Common myeloid progenitor, CD34-positive (primary cell): ENCODE measurements around the gene CA10.

Experiments used
- CTCF ChIA-PET: fragments of 350-600 bp; sonication (Branson Sonifier 250); formaldehyde crosslinking; loops from one replicate; lab custom pipeline; 2021; ENCODE audit warnings: antibody characterized with exemption; lab: Charles Lee
- POLR2A ChIA-PET: fragments of 350-600 bp; sonication (Branson Sonifier 250); formaldehyde crosslinking; loops from one replicate; lab custom pipeline; 2021; ENCODE audit warnings: antibody characterized with exemption; lab: Charles Lee
- DNase-seq, 3 donors: peaks; one replicate each; pipeline versions ENCODE4 v3.0.0 to v3.0.0-alpha.2; 2013
- H3K27ac ChIP-seq, 2 experiments: 1 replicate in 1 of 2; 2 replicates in 1 of 2; pipeline ENCODE4 v1.7.0; 2013; ENCODE audit warnings: inconsistent platforms in 2 of 2, low read length in 2 of 2, mild to moderate bottlenecking in 2 of 2, low read depth in 1 of 2, moderate library complexity in 1 of 2; ENCODE audit not compliant: severe bottlenecking in 2 of 2, insufficient read depth in 1 of 2, poor library complexity in 1 of 2
- H3K27me3 ChIP-seq, 5 experiments: replicated peaks in 2 of 5; 1 replicate in 3 of 5; 2 replicates in 2 of 5; pipeline versions ENCODE4 v1.6.1 to v1.7.0; 2013; ENCODE audit warnings: low read length in 4 of 5, mild to moderate bottlenecking in 2 of 5, moderate library complexity in 2 of 5, inconsistent platforms in 1 of 5; ENCODE audit not compliant: insufficient read depth in 5 of 5, control insufficient read depth in 4 of 5
- H3K36me3 ChIP-seq, 4 experiments: 1 replicate in 2 of 4; 2 replicates in 2 of 4; pipeline versions ENCODE4 v1.6.1 to v1.7.0; 2013; ENCODE audit warnings: low read length in 3 of 4, control low read depth in 1 of 4, mild to moderate bottlenecking in 1 of 4; ENCODE audit not compliant: control insufficient read depth in 4 of 4, insufficient read depth in 4 of 4
- H3K4me1 ChIP-seq, 4 experiments: 1 replicate in 3 of 4; 2 replicates in 1 of 4; pipeline versions ENCODE4 v1.6.1 to v1.7.1; 2013; ENCODE audit warnings: low read length in 3 of 4, mild to moderate bottlenecking in 3 of 4, control low read depth in 1 of 4, inconsistent platforms in 1 of 4, moderate library complexity in 1 of 4; ENCODE audit not compliant: control insufficient read depth in 4 of 4, insufficient read depth in 4 of 4; ENCODE audit errors: control extremely low read depth in 1 of 4
- H3K4me3 ChIP-seq, 7 experiments: 1 replicate in 4 of 7; 2 replicates in 3 of 7; pipeline versions ENCODE4 v1.5.1 to v1.7.0; 2013; ENCODE audit warnings: mild to moderate bottlenecking in 7 of 7, low read length in 6 of 7, moderate library complexity in 6 of 7, inconsistent platforms in 2 of 7, low read depth in 2 of 7, control low read depth in 1 of 7; ENCODE audit not compliant: insufficient read depth in 4 of 7, control insufficient read depth in 1 of 7; ENCODE audit errors: extremely low read depth in 1 of 7
- H3K9me3 ChIP-seq, 5 experiments: 1 replicate in 4 of 5; 2 replicates in 1 of 5; pipeline versions ENCODE4 v1.6.1 to v1.7.1; 2013; ENCODE audit warnings: low read length in 4 of 5, mild to moderate bottlenecking in 2 of 5, inconsistent platforms in 1 of 5, low read depth in 1 of 5, moderate library complexity in 1 of 5; ENCODE audit not compliant: control insufficient read depth in 4 of 5, insufficient read depth in 2 of 5; ENCODE audit errors: control extremely low read depth in 1 of 5
- WGBS: methylation state at CpG from one replicate; pipeline ENCODE4 v1.1.5; 2013; ENCODE audit not compliant: insufficient coverage; 5-methylcytosine and 5-hydroxymethylcytosine counted together

Gene CA10

GRCh38 chr17:51590071-51590656, 568.4 kb downstream of the CA10 start:
- Histone ChIP-seq H3K36me3 (no peaks in the 10 kb centered on the region), H3K9me3 (peaks cover 0 to 4% (median 0%) of the 10 kb centered on the region in 5 experiments), H3K4me1 (no peaks in the 10 kb centered on the region), H3K4me3 (no peak overlapping the region), H3K27me3 (peaks cover 0 to 2% (median 0%) of the 10 kb centered on the region in 5 experiments), H3K27ac (no peak overlapping the region)
- ChIA-PET POLR2A (no interaction called here), CTCF (no interaction called here)
- DNase-seq: no peak
- 84% methylated on average over 3 of the region's 4 CpGs for WGBS

- Histone ChIP-seq H3K9me3 (peaks cover 0 to 4% (median 0%) of the 10 kb centered on the region in 5 experiments), H3K27me3 (no peaks in the 10 kb centered on the region), H3K36me3 (no peaks in the 10 kb centered on the region), H3K4me3 (no peak overlapping the region), H3K4me1 (no peaks in the 10 kb centered on the region), H3K27ac (no peak overlapping the region)
- WGBS: 90% methylated on average over 1 of the region's 2 CpGs
- ChIA-PET CTCF (no interaction called here), POLR2A (no interaction called here)
- no peak for DNase-seq
These were observed 570.5 kb downstream of the CA10 start for GRCh38 chr17:51588063-51588462.

- Histone ChIP-seq H3K9me3 (peaks cover 0 to 4% (median 0%) of the 10 kb centered on the region in 5 experiments), H3K27ac (no peak overlapping the region), H3K27me3 (no peaks in the 10 kb centered on the region), H3K4me1 (no peaks in the 10 kb centered on the region), H3K4me3 (no peak overlapping the region), H3K36me3 (no peaks in the 10 kb centered on the region)
- no peak for DNase-seq
- WGBS: 100% methylated on average over 1 of the region's 2 CpGs
- ChIA-PET CTCF (no interaction called here), POLR2A (no interaction called here)
These were observed 571.0 kb downstream of the CA10 start for GRCh38 chr17:51587516-51587915.

- Histone ChIP-seq H3K27ac (no peak overlapping the region), H3K36me3 (no peaks in the 10 kb centered on the region), H3K27me3 (no peaks in the 10 kb centered on the region), H3K4me3 (no peak overlapping the region), H3K4me1 (no peaks in the 10 kb centered on the region), H3K9me3 (peaks cover 0 to 6% (median 0%) of the 10 kb centered on the region in 5 experiments)
- POLR2A ChIA-PET: no interaction called here
- CTCF ChIA-PET: no interaction called here
- peak in 1 of 3 donors; percentile 3 for DNase-seq
- whole genome bisulfite sequencing: 49% methylated on average over 3 of the region's 4 CpGs
These were observed 572.9 kb downstream of the CA10 start for GRCh38 chr17:51585514-51586104.

GRCh38 chr17:51580869-51581268, 577.6 kb downstream of the CA10 start:
- peak in 2 of 3 donors; percentile 23 to 27 for DNase-seq
- no peaks in the 10 kb centered on the region for H3K27me3 ChIP-seq
- H3K9me3 ChIP-seq: peaks cover 0 to 3% (median 0%) of the 10 kb centered on the region in 5 experiments
- H3K4me3 ChIP-seq: no peak overlapping the region
- ChIA-PET POLR2A (interaction anchor here (0.6 kb wide), 1 partner anchor 106 kb away, joined by 3 read pairs; no protein-coding TSS in a partner anchor), CTCF (no interaction called here)
- no peaks in the 10 kb centered on the region for H3K36me3 ChIP-seq
- no peaks in the 10 kb centered on the region for H3K4me1 ChIP-seq
- no peak overlapping the region for H3K27ac ChIP-seq
- WGBS: 80% methylated on average over 1 of the region's 3 CpGs
